ENCODE data around the gene CREB5.

GRCh38 chr7:28619256-28619655 lies 206.9 kb downstream of the CREB5 start:
- no peak for TF ChIP-seq CTCF (IDR thresholded peaks at IDR 0.05)
- TF ChIP-seq POLR2A (IDR thresholded peaks at IDR 0.05) = no peak
